ENCODE results near the gene ITGB3. TPM values are rescaled to one million over a fixed set of nuclear protein-coding genes. Genes with fewer than 3 reads are reported as not detected.

The ITGB3 gene
- total RNA-seq, 1 experiment from 2014 or later, result not detected

GRCh38 chr17:47316311-47316710, 62.7 kb downstream of the ITGB3 start:
- in situ Hi-C loops (cut with HindIII; ENCODE audit: low sequenced_read_pairs), result no loop called here

DNA sequence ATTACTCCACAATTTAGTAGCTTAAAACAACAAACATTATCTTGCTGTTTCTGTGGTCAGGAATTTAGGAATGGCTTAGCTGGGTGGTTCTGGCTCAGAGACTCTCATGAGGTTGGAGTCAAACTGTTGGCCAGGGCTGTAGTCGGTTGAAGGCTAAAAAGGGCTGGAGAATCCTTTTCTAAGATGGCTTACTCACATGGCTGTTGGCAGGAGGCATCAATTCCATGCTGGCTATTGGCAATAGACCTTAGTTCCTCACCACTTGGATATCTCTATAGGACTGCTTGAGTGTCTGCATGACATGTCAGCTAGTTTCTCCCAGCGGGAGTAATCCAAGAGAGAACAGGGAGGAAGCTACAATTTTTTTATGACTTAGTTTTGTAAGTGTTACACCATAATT, 63.5 kb downstream of the ITGB3 start:
- in situ Hi-C loops (cut with HindIII; ENCODE audit: low sequenced_read_pairs), result no loop called here
- DNase-seq (ENCODE audit: low spot score), result no peak

More at GRCh38 chr17:47316311-47316710, 62.7 kb downstream of the ITGB3 start:
- DNase-seq (ENCODE audit: low spot score), result no peak

DNA sequence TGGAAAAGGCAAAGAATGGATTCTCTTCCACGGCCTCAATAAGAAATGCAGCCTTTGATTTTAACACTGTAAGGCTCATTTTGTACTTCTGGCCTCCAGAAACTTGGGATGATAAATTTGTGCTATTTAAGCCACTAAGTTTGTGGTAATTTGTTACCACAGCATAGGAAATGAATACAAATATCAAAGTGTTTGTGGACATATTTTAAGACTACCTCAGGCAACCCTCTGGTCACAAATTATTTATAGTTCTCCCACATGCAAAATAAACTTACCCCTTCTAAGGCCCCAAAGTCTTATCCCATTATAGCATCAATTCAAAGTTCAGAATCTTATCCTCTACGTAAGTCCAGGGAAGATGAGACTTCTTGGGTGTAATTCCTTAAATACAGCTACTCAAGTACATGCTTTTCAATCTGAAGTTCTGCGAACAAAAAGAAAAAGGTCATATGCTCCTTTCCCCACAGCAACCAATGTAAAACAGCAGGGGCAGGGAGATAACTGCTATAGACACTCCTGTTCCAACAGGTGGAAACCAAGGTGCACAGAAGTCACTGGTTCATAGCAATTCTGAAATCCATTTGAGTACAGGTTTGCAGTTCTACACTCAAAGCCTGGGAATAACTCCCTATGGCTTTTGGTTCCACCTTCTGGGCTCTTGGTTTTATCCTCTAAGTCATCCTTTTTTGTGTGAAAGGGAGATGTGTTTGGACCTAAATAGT, 64.7 kb downstream of the ITGB3 start:
- no peak for DNase-seq (ENCODE audit: low spot score)
- in situ Hi-C loops (cut with HindIII; ENCODE audit: low sequenced_read_pairs), result no loop called here

DNA sequence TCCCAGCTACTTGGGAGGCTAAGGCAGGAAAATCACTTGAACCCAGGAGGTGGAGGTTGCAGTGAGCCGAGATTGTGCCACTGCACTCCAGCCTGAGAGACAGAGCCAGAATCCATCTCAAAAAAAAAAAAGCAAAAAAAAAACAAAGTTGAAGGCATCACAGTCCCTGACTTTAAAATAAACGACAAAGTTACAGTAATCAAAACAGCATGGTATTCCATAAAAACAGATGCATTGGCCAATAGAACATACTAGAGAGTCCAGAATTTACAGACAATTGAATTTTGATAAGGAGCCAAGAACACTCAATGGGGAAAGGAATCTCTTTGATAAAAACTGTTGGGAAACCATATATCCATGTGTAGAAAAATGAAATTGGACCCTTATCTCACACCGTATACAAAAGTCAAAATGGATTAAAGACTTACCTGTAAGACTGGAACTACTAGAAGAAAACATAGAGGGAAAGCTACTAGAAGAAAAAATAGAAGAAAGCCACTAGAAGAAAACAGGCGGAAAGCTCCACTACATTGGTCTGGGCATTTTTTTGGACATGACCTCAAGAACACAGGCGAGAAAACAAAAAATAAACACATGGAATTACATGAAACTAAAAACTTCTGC, 67.4 kb downstream of the ITGB3 start:
- DNase-seq (ENCODE audit: low spot score), result no peak
- in situ Hi-C loops (cut with HindIII; ENCODE audit: low sequenced_read_pairs), result no loop called here

DNA sequence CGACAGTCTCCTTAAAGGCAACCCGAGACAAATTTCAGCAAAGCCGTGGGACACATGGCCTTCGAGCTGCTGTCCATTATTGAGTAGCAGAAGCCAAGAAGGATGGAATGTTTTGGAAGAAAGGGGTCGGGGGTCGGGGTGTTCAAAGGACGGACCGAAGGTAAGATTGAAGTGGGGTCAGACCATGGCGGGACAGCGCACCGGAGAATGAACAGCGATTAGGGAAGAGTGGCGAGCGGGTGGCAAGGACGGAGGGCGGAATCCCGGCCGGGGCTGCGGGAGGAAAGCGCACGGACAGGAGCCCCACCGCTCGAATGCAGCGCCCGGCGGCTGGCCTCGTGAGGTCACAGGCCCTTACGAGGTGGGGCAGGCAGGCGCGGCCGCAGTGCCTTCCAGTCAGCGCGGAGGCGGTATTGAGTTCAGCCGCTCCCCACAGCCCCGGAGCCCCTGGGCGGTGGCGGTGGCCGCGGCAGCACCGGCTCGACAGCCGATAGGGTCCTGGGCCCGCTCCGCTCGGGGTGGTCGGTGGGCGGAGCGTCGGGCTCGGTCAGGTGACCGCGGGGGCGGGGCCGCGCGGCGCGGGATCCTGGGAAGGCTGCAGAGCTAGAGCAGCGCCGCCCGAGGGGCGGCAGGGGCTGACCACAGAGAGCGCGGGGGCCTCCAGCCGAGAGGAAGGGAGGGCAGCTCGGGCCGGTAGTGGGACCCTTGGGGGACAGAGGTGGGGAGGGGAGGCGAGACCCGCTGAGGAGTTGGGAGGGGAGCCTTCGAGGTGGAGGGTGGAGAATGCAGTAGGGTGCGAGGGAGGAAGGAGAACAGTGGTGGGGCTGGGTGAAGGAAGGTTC, 70.0 kb downstream of the ITGB3 start, which contains the start of gene EFCAB13:
Gene EFCAB13 (plus strand): TSS at position 574 of the 842 bp plus-strand sequence. CDS start 4,399 bp downstream, outside the sequence.
- peak; percentile 8 for DNase-seq (ENCODE audit: low spot score)
- in situ Hi-C loops (cut with HindIII; ENCODE audit: low sequenced_read_pairs), result no loop called here

DNA sequence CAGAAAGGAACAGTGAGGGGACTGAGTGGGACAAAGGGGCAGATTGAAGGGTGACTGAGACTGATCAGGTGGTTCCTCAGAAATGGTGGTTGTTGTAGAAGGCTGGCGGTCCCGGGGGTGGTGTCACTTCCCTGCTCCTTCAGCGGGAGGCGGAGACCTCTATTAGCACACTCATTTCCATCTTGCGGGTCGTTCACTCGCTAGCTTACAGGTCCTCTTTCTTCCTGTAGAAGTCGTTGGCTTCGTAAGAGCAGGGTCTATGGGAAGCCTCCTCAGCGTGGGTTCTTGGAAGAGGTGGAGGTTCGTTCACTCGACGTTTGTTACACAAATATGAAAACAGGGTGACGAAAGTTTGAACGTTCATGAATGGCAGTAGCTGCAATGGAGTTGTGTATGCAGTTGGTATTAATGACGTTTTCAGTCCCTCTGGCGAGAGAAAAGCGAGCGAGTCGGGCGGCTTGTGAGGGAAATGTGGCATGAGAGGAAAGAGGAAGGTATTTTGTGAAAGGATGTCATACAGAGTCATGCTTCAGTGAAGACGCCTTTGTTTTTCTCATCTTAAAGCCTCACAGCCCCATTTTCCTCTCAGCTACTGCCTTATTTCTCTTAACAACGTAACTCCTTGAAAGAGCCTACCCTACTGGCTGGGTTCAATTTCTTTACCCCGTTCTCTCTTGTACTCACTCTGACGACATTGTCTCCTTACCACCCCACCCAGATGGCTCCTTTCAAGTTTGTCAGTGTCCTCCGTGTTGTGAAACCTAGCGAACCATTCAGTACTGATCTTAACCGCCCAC, 70.8 kb downstream of the ITGB3 start:
- DNase-seq (ENCODE audit: low spot score), result peak; percentile 8
- in situ Hi-C loops (cut with HindIII; ENCODE audit: low sequenced_read_pairs), result no loop called here

GRCh38 chr17:47325176-47325575, 71.5 kb downstream of the ITGB3 start:
- in situ Hi-C loops (cut with HindIII; ENCODE audit: low sequenced_read_pairs), result no loop called here

GRCh38 chr17:47330548-47330947, 76.9 kb downstream of the ITGB3 start:
- no peak for DNase-seq (ENCODE audit: low spot score)
- in situ Hi-C loops (cut with HindIII; ENCODE audit: low sequenced_read_pairs), result no loop called here

More at GRCh38 chr17:47325176-47325575, 71.5 kb downstream of the ITGB3 start:
- DNase-seq (ENCODE audit: low spot score), result no peak

DNA sequence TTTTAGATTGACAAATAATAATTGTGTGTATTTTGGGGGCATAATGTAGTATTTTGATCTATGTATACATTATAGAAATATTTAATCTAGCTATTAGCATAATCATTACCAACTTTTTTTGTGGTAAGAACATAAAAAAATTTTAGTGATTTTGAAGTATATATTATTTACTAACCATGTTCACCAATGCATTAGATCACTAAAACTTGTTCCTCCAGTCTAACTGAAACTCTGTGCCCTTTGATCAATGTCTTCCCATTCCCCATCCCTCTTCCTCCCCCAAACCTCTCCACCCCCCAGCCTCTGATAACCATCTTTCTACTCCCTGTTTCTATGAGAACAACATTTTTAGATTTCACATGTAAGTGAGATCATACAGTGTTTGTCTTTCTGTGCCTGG, 78.7 kb downstream of the ITGB3 start:
- in situ Hi-C loops (cut with HindIII; ENCODE audit: low sequenced_read_pairs), result no loop called here
- no peak for DNase-seq (ENCODE audit: low spot score)

DNA sequence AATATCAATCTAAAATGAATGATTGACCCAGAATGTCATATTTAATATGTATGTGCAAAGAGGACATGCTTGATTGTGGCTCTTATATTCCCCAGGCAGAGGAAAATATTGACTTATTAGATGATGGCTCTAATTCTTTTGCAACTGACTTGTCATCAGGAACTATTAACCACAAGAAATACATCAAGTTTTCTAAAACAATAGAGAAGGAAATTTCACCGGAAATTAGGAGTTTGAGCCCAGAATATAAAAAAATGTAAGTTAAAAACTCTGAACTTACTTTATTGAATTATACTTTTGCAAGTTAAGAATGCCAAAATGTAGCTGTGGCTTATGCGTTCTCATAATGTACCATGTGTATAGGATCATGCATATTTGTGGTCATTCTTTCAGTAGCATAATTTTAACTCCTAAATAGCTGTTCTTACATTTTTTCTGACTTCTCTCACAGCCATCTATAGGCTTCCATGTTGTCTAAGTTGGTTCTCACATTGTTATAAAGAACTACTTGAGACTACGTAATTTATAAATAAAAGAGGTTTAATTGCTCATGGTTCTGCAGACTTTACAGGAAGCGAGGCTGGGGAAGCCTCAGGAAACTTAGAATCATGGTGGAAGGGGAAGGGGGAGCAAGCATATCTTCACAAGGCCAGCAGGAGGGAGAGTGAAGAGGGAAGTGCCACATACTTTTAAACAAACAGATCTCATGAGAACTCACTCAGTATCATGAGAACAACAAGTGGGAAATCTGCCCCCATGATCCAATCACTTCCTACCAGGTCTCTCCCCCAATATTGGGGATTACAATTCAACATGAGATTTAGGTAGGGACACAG, 81.7 kb downstream of the ITGB3 start:
- in situ Hi-C loops (cut with HindIII; ENCODE audit: low sequenced_read_pairs), result no loop called here
- no peak for DNase-seq (ENCODE audit: low spot score)

- no peak for DNase-seq (ENCODE audit: low spot score)
- in situ Hi-C loops (cut with HindIII; ENCODE audit: low sequenced_read_pairs), result no loop called here
Measured at GRCh38 chr17:47338026-47338425, 84.4 kb downstream of the ITGB3 start.

DNA sequence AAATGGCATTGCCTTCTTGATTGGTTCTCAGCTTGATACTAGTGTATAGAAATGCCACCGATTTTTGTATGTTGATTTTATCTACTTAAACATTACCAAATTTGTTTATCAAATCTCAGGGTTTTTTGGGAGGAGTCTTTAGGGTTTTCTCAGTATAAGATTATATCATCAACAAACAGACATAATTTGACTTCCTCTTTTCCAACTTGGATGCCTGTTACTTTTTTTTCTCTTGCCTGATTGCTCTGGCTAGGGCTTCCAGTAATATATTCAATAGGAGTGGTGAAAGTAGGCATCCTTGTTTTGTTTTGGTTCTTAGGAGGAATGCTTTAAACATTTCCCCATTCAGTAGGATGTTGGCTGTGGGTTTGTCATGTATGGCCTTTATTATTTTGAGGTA, 99.2 kb downstream of the ITGB3 start:
- no peak for DNase-seq (ENCODE audit: low spot score)
- in situ Hi-C loops (cut with HindIII; ENCODE audit: low sequenced_read_pairs), result no loop called here

DNA sequence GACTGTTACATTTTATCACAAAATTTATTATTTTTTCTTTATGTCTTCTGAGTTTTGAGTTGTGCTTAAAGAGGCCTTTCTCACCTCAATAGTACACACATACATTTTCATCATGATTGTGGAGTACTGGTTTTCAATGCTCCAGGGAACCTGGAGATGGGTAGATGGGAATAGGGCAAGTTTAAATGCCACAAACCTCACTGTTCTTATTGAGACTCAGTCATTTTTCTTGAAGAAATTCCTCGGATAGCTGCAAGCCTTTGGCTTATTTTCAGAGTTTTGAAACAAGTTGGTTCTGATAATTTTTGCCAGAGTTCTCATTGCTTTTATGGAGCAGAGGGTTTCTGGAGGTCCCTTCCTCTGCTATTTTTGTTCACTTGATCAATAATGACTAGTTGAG, 105.0 kb downstream of the ITGB3 start:
- in situ Hi-C loops (cut with HindIII; ENCODE audit: low sequenced_read_pairs), result no loop called here
- no peak for DNase-seq (ENCODE audit: low spot score)

Other genes with a start within 250 kb of the ITGB3 start
- gene CDC27, start 64.5 kb upstream of the ITGB3 start, total RNA-seq (2014; rRNA removed; shearing (Covaris generic)), result 59.3 and 103 TPM in 2 replicates
- gene MYL4, start 44.5 kb upstream of the ITGB3 start, total RNA-seq (2014; rRNA removed; shearing (Covaris generic)), result not detected in 2 replicates
- gene EFCAB13, start 70.1 kb downstream of the ITGB3 start, total RNA-seq (2014; rRNA removed; shearing (Covaris generic)), result not detected in 2 replicates

Measured in G401 (cell line).